Fibroblast of the aortic adventitia (primary cell): ENCODE data around the gene IVNS1ABP. TPM values are rescaled to one million over a fixed set of nuclear protein-coding genes. Genes with fewer than 3 reads are reported as not detected.
A peak's percentile ranks its signal among the peaks of the same experiment; 100 is the strongest.

Experiments used
- DNase-seq: peaks from one replicate; pipeline ENCODE4 v3.0.0-alpha.2; 2010; ENCODE audit warnings: low read depth
- H3K4me3 ChIP-seq: 2 replicates; pipeline ENCODE4 v1.5.1; 2011; ENCODE audit warnings: low read depth, mild to moderate bottlenecking, control low read depth, low read length, moderate library complexity
- total RNA-seq: library from RNA; depleted of rRNA; stranded (reverse); fragments of >200 nt; gene quantifications from 2 replicates; pipeline ENCODE4 v1.2.3, GENCODE V29; 2012; ENCODE audit warnings: low replicate concordance
- TF ChIP-seq, protein P1 (sequence below): IDR thresholded peaks from 2 replicates; pipeline ENCODE4 v1.5.1; 2011; ENCODE audit warnings: mild to moderate bottlenecking, low read length, control low read depth, inconsistent platforms; ENCODE audit not compliant: insufficient read depth

The IVNS1ABP gene
- total RNA-seq, 1 donor = 49.3 TPM

GRCh38 chr1:185319139-185319475 is 2.1 kb upstream of the IVNS1ABP start:
- no peak overlapping the region for H3K4me3 ChIP-seq
- TF ChIP-seq, protein P1, sequence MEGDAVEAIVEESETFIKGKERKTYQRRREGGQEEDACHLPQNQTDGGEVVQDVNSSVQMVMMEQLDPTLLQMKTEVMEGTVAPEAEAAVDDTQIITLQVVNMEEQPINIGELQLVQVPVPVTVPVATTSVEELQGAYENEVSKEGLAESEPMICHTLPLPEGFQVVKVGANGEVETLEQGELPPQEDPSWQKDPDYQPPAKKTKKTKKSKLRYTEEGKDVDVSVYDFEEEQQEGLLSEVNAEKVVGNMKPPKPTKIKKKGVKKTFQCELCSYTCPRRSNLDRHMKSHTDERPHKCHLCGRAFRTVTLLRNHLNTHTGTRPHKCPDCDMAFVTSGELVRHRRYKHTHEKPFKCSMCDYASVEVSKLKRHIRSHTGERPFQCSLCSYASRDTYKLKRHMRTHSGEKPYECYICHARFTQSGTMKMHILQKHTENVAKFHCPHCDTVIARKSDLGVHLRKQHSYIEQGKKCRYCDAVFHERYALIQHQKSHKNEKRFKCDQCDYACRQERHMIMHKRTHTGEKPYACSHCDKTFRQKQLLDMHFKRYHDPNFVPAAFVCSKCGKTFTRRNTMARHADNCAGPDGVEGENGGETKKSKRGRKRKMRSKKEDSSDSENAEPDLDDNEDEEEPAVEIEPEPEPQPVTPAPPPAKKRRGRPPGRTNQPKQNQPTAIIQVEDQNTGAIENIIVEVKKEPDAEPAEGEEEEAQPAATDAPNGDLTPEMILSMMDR = no peak
- no peak for DNase-seq

- TF ChIP-seq, protein P1 = no peak
- DNase-seq = no peak
- no peak overlapping the region for H3K4me3 ChIP-seq
Observed at GRCh38 chr1:185318431-185319138, 1.5 kb upstream of the IVNS1ABP start.

DNA sequence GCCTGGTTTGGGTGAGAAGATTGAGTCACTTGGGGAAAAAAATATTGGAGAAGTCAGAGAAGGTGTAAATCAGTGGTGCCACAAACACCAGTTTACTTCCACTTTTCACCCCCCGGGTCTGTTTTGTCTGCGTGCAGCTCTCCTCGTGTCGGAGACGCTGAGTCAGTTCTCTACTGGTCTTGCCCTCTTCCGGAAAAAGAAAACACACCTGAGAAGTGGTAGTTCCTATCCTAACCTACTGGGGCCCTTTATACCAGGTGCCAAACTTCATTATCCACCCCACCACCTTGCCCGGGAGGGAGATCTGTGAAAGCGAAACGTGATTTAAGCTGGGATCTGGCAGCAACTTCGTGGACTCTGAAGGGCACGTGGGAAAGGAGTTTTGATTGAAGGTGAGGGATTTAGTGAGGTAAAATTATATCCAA is 855 bp upstream of the IVNS1ABP start:
- TF ChIP-seq, protein P1 = no peak
- DNase-seq = no peak
- peak overlapping the region; percentile 85 for H3K4me3 ChIP-seq

GRCh38 chr1:185316163-185317033 is 645 bp downstream of the IVNS1ABP start:
- peak; percentile 90 for DNase-seq
- H3K4me3 ChIP-seq = peak overlapping the region; percentile 85
- TF ChIP-seq, protein P1 = no peak

DNA sequence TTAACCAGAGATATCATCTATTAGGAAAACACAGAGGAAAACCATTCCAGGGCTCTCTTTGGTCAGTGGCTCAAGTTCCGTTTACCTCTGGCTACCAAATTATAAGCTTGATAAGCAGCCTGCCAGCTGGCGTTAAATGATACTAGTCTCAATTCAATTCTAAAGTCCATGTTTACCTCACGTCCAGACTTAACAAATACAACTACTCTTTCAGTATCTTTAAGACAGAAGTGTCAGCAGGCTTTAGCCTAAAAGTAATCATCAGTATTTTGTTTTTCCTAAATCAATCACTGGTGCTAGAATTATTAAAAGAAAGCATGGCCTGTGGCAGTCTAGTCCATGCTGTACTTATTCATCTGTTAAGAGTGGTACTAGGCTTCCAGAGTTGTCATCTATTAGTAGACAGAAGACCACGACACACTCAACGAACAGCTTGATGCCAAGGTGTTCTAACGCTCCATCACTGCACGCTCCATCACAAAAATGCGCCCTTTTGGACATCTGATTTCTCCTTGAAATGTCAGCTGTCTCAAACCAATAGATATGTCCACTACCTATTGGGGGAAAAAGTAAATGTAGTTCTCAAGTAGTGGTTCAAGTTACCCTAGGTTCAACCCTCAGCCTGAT is 1.5 kb downstream of the IVNS1ABP start:
- DNase-seq = peak; percentile 12
- H3K4me3 ChIP-seq = peak overlapping the region; percentile 85
- TF ChIP-seq, protein P1 = no peak

DNA sequence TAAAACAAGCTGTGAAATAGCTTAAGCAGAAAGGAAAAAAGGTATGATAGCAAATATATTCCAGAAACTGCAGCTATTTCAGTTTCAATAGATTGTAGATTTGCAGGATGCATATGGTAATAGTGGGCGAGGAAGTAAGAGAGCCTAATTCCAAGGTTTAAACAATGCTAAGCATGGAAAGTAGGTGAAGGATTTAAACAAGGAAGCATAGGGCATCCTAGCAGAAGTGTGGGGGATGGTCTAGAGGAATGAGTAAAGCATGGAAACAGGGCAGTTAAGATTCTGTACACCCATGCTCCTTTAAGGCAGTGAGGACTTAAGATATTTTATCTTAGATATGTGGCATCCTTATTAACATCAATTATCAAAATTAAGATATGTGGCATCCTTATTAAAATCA is 2.6 kb downstream of the IVNS1ABP start:
- TF ChIP-seq, protein P1 = no peak
- peak; percentile 12 for DNase-seq
- H3K4me3 ChIP-seq = peak overlapping the region; percentile 31
